HepG2 (cell line): ENCODE measurements around the gene CHPF. TPM values are rescaled to one million over a fixed set of nuclear protein-coding genes. Genes with fewer than 3 reads are reported as not detected.

Experiments used
- ATF1 ChIP-seq: IDR thresholded peaks from 2 replicates; pipeline ENCODE4 v1.6.1; 2016; ENCODE audit warnings: mild to moderate bottlenecking, control low read depth
- BRCA1 ChIP-seq: sonication (generic); formaldehyde crosslinking; IDR thresholded peaks from 2 replicates; pipeline ENCODE4 v1.4.0; 2020; ENCODE audit warnings: missing genetic modification reagents
- DNMT3B ChIP-seq: conservative IDR thresholded peaks from 2 replicates; pipeline ENCODE4 v1.6.1; 2016; ENCODE audit warnings: missing biosample characterization, control low read depth
- ETV5 ChIP-seq: IDR thresholded peaks from 2 replicates; pipeline ENCODE4 v1.6.1; 2018; ENCODE audit warnings: missing biosample characterization, missing genetic modification reagents, inconsistent platforms, borderline replicate concordance
- KLF6 ChIP-seq: IDR thresholded peaks from 2 replicates; pipeline ENCODE4 v1.8.0; 2016; ENCODE audit warnings: missing biosample characterization, missing genetic modification reagents
- KMT2A ChIP-seq: sonication (generic); formaldehyde crosslinking; IDR thresholded peaks from 2 replicates; pipeline ENCODE4 v1.4.0; 2020; ENCODE audit warnings: missing genetic modification reagents
- MAF1 ChIP-seq: sonication (generic); formaldehyde crosslinking; IDR thresholded peaks from 2 replicates; pipeline ENCODE4 v1.5.0; 2020; ENCODE audit warnings: missing genetic modification reagents, borderline replicate concordance
- MIER2 ChIP-seq: IDR thresholded peaks from 2 replicates; pipeline ENCODE4 v1.6.1; 2016; ENCODE audit warnings: missing biosample characterization, missing genetic modification reagents
- NCOA2 ChIP-seq: sonication (generic); formaldehyde crosslinking; IDR thresholded peaks from 2 replicates; pipeline ENCODE4 v1.8.0; 2022; ENCODE audit warnings: inconsistent platforms
- NFE2 ChIP-seq: sonication (generic); formaldehyde crosslinking; IDR thresholded peaks from 2 replicates; pipeline ENCODE4 v1.4.0; 2020; ENCODE audit warnings: missing genetic modification reagents
- RFX5 ChIP-seq: IDR thresholded peaks from 2 replicates; pipeline ENCODE4 v1.6.1; 2011; ENCODE audit warnings: low read depth, low read length, improper control_type of control experiment
- RNF219 ChIP-seq: sonication (generic); formaldehyde crosslinking; IDR thresholded peaks from 2 replicates; pipeline ENCODE4 v1.5.0; 2020; ENCODE audit warnings: mild to moderate bottlenecking, missing genetic modification reagents
- SIX1 ChIP-seq: sonication (generic); formaldehyde crosslinking; IDR thresholded peaks from 2 replicates; pipeline ENCODE4 v1.4.0; 2020; ENCODE audit warnings: missing genetic modification reagents, borderline replicate concordance
- SNAI1 ChIP-seq: sonication (generic); formaldehyde crosslinking; IDR thresholded peaks from 2 replicates; pipeline ENCODE4 v1.5.0; 2020; ENCODE audit warnings: mild to moderate bottlenecking, missing genetic modification reagents, borderline replicate concordance
- SP5 ChIP-seq: IDR thresholded peaks from 2 replicates; pipeline ENCODE4 v1.6.1; 2016; ENCODE audit warnings: low read depth, borderline replicate concordance
- YY1 ChIP-seq: IDR thresholded peaks from 2 replicates; pipeline ENCODE4 v1.6.1; 2011; ENCODE audit warnings: low read length, low read depth, moderate library complexity, mild to moderate bottlenecking; ENCODE audit not compliant: insufficient read depth, insufficient replicate concordance
- ZNF446 ChIP-seq: sonication (generic); formaldehyde crosslinking; IDR thresholded peaks from 2 replicates; pipeline ENCODE4 v1.5.0; 2020; ENCODE audit warnings: mild to moderate bottlenecking, missing genetic modification reagents
- ZNF572 ChIP-seq: sonication (generic); formaldehyde crosslinking; IDR thresholded peaks from 2 replicates; pipeline ENCODE4 v1.5.1; 2020; ENCODE audit warnings: mild to moderate bottlenecking, missing genetic modification reagents
- ZNF598 ChIP-seq: sonication (generic); formaldehyde crosslinking; IDR thresholded peaks from 2 replicates; pipeline ENCODE4 v1.5.1; 2020; ENCODE audit warnings: mild to moderate bottlenecking, missing genetic modification reagents, borderline replicate concordance
- ZNF670 ChIP-seq: sonication (generic); formaldehyde crosslinking; IDR thresholded peaks from 2 replicates; pipeline ENCODE4 v1.8.0; 2022; ENCODE audit warnings: mild to moderate bottlenecking, missing genetic modification reagents, borderline replicate concordance
- ZNF773 ChIP-seq: sonication (generic); formaldehyde crosslinking; IDR thresholded peaks from 2 replicates; pipeline ENCODE4 v1.4.0; 2020; ENCODE audit warnings: missing genetic modification reagents, borderline replicate concordance
- polyA plus RNA-seq, 8 experiments: library from polyadenylated mRNA; depleted of rRNA in 3 of 8; stranded (reverse) in 7 of 8; unstranded in 1 of 8; fragments of >200 nt; fragmentation: Illumina TruSeq in 4 of 8; extraction: Trizol in 4 of 8; gene quantifications; 2 replicates each; pipeline versions ENCODE4 v1.2.1 to v1.2.3, GENCODE V29; 2011 to 2016; ENCODE audit warnings: low read depth in 4 of 8, missing spikeins in 1 of 8, mixed read lengths in 1 of 8; ENCODE audit not compliant: insufficient read depth in 1 of 8
- total RNA-seq, 5 experiments: library from RNA; depleted of rRNA; stranded (reverse); fragments of >200 nt; fragmentation: Illumina TruSeq; extraction: Trizol; gene quantifications; 2 replicates each; pipeline ENCODE4 v1.2.3, GENCODE V29; 2016; ENCODE audit warnings: low read depth in 1 of 5
- TF ChIP-seq, protein P1 (sequence below): sonication (generic); formaldehyde crosslinking; IDR thresholded peaks from 2 replicates; pipeline ENCODE4 v1.4.0; 2020; ENCODE audit warnings: mild to moderate bottlenecking, missing genetic modification reagents
- TF ChIP-seq, protein P2 (sequence below): sonication (generic); formaldehyde crosslinking; IDR thresholded peaks from 2 replicates; pipeline ENCODE4 v1.5.1; 2020; ENCODE audit warnings: missing genetic modification reagents, mild to moderate bottlenecking, borderline replicate concordance

Gene CHPF
- total and polyA plus RNA-seq, 2 of the 13 experiments (the other 11 are each of a cell fraction or from before 2014, with no cell fraction given), result 79.6 to 111 TPM

- TF ChIP-seq KMT2A (CRISPR knock-in tag) (no peak), YY1 (no peak), ATF1 (CRISPR knock-in tag) (no peak), DNMT3B (no peak), RNF219 (no peak), SP5 (CRISPR knock-in tag) (no peak), ZNF598 (no peak), ZNF446 (0 out of 2 replicates have a peak, but pooled peaks have one; percentile 12), ETV5 (CRISPR knock-in tag) (0 out of 2 replicates have a peak, but pooled peaks have one; percentile 28), MIER2 (CRISPR knock-in tag) (no peak), NFE2 (CRISPR knock-in tag) (no peak), BRCA1 (CRISPR knock-in tag) (no peak), NCOA2 (CRISPR knock-in tag) (no peak), ZNF572 (no peak), ZNF773 (CRISPR knock-in tag) (no peak), RFX5 (no peak), MAF1 (CRISPR knock-in tag) (no peak), KLF6 (CRISPR knock-in tag) (peak; percentile 57), SIX1 (CRISPR knock-in tag) (no peak), ZNF670 (CRISPR knock-in tag) (peak; percentile 64; the same call in 1 of the 2 replicates), SNAI1 (CRISPR knock-in tag) (no peak)
- TF ChIP-seq, protein P1, sequence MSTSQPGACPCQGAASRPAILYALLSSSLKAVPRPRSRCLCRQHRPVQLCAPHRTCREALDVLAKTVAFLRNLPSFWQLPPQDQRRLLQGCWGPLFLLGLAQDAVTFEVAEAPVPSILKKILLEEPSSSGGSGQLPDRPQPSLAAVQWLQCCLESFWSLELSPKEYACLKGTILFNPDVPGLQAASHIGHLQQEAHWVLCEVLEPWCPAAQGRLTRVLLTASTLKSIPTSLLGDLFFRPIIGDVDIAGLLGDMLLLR (CRISPR knock-in tag), result no peak
- TF ChIP-seq, protein P2, sequence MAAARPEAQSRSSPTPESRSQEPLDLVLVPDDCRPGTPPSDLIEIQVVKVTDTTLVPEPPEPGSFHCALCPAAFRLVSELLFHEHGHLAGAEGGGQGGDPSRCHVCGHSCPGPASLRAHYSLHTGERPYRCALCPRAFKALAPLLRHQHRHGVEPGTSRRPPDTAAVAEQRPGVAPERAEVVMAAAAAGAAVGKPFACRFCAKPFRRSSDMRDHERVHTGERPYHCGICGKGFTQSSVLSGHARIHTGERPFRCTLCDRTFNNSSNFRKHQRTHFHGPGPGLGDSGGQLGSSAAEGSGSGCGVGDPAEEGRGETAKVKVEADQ, result no peak
These were observed 26.8 kb upstream of the CHPF start (continued) for GRCh38 chr2:219570194-219570923.
